Measurements from ENCODE around the gene PDK1.
"Not testable (repeated sequence)": the region's sequence is repeated elsewhere in the genome, so short reads cannot be mapped to it uniquely, and the experiment has no call there.

GRCh38 chr2:172591386-172591785 is 35.5 kb downstream of the PDK1 start:
- not testable (repeated sequence) for TF ChIP-seq POLR2A (IDR thresholded peaks at IDR 0.05)
- TF ChIP-seq, protein P1, sequence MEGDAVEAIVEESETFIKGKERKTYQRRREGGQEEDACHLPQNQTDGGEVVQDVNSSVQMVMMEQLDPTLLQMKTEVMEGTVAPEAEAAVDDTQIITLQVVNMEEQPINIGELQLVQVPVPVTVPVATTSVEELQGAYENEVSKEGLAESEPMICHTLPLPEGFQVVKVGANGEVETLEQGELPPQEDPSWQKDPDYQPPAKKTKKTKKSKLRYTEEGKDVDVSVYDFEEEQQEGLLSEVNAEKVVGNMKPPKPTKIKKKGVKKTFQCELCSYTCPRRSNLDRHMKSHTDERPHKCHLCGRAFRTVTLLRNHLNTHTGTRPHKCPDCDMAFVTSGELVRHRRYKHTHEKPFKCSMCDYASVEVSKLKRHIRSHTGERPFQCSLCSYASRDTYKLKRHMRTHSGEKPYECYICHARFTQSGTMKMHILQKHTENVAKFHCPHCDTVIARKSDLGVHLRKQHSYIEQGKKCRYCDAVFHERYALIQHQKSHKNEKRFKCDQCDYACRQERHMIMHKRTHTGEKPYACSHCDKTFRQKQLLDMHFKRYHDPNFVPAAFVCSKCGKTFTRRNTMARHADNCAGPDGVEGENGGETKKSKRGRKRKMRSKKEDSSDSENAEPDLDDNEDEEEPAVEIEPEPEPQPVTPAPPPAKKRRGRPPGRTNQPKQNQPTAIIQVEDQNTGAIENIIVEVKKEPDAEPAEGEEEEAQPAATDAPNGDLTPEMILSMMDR (IDR thresholded peaks at IDR 0.05): not testable (repeated sequence)

Data from thyroid gland (tissue), 4 donors.